ENCODE data around the gene GAA. TPM values are rescaled to one million over a fixed set of nuclear protein-coding genes. Genes with fewer than 3 reads are reported as not detected.

The GAA gene
- total and polyA plus RNA-seq, 4 donors = 21.3 to 58.7 (median 37.0) TPM

GRCh38 chr17:80106751-80107150 lies 5.4 kb downstream of the GAA start:
- no peak overlapping the region for H3K4me3 ChIP-seq (ENCODE audit: low read depth in 1 of 3, low read length in 3 of 3)
- H3K27me3 ChIP-seq (ENCODE audit: control insufficient read depth in 4 of 4, insufficient read depth in 4 of 4, low read length in 3 of 4) = no peaks in the 10 kb centered on the region
- DNase-seq (ENCODE audit: low spot score) = no peak
- TF ChIP-seq, protein P1, sequence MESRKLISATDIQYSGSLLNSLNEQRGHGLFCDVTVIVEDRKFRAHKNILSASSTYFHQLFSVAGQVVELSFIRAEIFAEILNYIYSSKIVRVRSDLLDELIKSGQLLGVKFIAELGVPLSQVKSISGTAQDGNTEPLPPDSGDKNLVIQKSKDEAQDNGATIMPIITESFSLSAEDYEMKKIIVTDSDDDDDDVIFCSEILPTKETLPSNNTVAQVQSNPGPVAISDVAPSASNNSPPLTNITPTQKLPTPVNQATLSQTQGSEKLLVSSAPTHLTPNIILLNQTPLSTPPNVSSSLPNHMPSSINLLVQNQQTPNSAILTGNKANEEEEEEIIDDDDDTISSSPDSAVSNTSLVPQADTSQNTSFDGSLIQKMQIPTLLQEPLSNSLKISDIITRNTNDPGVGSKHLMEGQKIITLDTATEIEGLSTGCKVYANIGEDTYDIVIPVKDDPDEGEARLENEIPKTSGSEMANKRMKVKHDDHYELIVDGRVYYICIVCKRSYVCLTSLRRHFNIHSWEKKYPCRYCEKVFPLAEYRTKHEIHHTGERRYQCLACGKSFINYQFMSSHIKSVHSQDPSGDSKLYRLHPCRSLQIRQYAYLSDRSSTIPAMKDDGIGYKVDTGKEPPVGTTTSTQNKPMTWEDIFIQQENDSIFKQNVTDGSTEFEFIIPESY (IDR thresholded peaks at IDR 0.05) = no peak
- no peak for TF ChIP-seq CTCF (IDR thresholded peaks at IDR 0.05; ENCODE audit: low read depth, low read length, missing input control)
- no peak for TF ChIP-seq MAX (IDR thresholded peaks at IDR 0.05)
- TF ChIP-seq RXRA (IDR thresholded peaks at IDR 0.05) = no peak
- no peak for TF ChIP-seq HNF4G (IDR thresholded peaks at IDR 0.05)
- no peak for TF ChIP-seq NR2F2 (IDR thresholded peaks at IDR 0.05)
- no peak for TF ChIP-seq YY1 (IDR thresholded peaks at IDR 0.05)
- TF ChIP-seq, protein P2, sequence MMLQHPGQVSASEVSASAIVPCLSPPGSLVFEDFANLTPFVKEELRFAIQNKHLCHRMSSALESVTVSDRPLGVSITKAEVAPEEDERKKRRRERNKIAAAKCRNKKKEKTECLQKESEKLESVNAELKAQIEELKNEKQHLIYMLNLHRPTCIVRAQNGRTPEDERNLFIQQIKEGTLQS (IDR thresholded peaks at IDR 0.05) = no peak
- H3K4me1 ChIP-seq (ENCODE audit: control insufficient read depth in 4 of 4, insufficient read depth in 4 of 4, low read length in 3 of 4) = peaks cover 0 to 10% (median 7%) of the 10 kb centered on the region in 4 donors
- no peak overlapping the region for H3K27ac ChIP-seq (ENCODE audit: low read depth in 1 of 2, low read length in 2 of 2)
- WGBS = 86% methylated on average over 12 of the region's 12 CpGs
- H3K9me3 ChIP-seq (ENCODE audit: control insufficient read depth in 4 of 4, low read length in 3 of 4) = no peaks in the 10 kb centered on the region
- H3K9ac ChIP-seq (ENCODE audit: low read depth in 1 of 2, low read length in 2 of 2) = no peak overlapping the region
- H3K36me3 ChIP-seq (ENCODE audit: control insufficient read depth in 4 of 4, insufficient read depth in 3 of 4, low read depth in 1 of 4, low read length in 3 of 4) = no peaks in the 10 kb centered on the region

GRCh38 chr17:80107231-80108021 lies 6.0 kb downstream of the GAA start:
- WGBS = 93% methylated on average over 46 of the region's 46 CpGs
- no peak for DNase-seq (ENCODE audit: low spot score)
- no peak overlapping the region for H3K4me3 ChIP-seq (ENCODE audit: low read depth in 1 of 3, low read length in 3 of 3)
- H3K27ac ChIP-seq (ENCODE audit: low read depth in 1 of 2, low read length in 2 of 2) = no peak overlapping the region
- no peak for TF ChIP-seq TAF1 (conservative IDR thresholded peaks at IDR 0.05)
- no peak for TF ChIP-seq RAD21 (IDR thresholded peaks at IDR 0.05)
- no peak for TF ChIP-seq HNF4G (IDR thresholded peaks at IDR 0.05)
- no peak for TF ChIP-seq YY1 (IDR thresholded peaks at IDR 0.05)
- TF ChIP-seq NR2F2 (IDR thresholded peaks at IDR 0.05) = no peak
- TF ChIP-seq, protein P1 (IDR thresholded peaks at IDR 0.05) = no peak
- no peaks in the 10 kb centered on the region for H3K36me3 ChIP-seq (ENCODE audit: control insufficient read depth in 4 of 4, insufficient read depth in 3 of 4, low read depth in 1 of 4, low read length in 3 of 4)
- peaks cover 0 to 4% (median under 1%) of the 10 kb centered on the region in 4 donors for H3K4me1 ChIP-seq (ENCODE audit: control insufficient read depth in 4 of 4, insufficient read depth in 4 of 4, low read length in 3 of 4)
- H3K9me3 ChIP-seq (ENCODE audit: control insufficient read depth in 4 of 4, low read length in 3 of 4) = no peaks in the 10 kb centered on the region
- H3K27me3 ChIP-seq (ENCODE audit: control insufficient read depth in 4 of 4, insufficient read depth in 4 of 4, low read length in 3 of 4) = no peaks in the 10 kb centered on the region
- H3K9ac ChIP-seq (ENCODE audit: low read depth in 1 of 2, low read length in 2 of 2) = no peak overlapping the region
